HEK293 (cell line): ENCODE results near the gene MELTF.

Experiments
- CTCF ChIA-PET: fragments of 350-600 bp; formaldehyde crosslinking; extraction: SDS; loops from one replicate; lab custom pipeline; 2021; ENCODE audit warnings: antibody characterized with exemption; lab: Yijun Ruan, JAX
- POLR2A ChIA-PET: fragments of 300-600 bp; formaldehyde crosslinking; extraction: SDS; loops from one replicate; lab custom pipeline; 2020; ENCODE audit warnings: antibody characterized with exemption, inconsistent platforms; lab: Yijun Ruan, JAX
- H3K27ac ChIP-seq: fragments of 200-500 bp; sonication (Bioruptor generic); 2 replicates; pipeline ENCODE4 v1.5.1; 2014; ENCODE audit warnings: low read depth, low read length, control low read depth, inconsistent platforms; ENCODE audit errors: extremely low read depth
- H3K36me3 ChIP-seq, 2 experiments: fragments of 200-500 bp in 1 of 2; sonication (Bioruptor generic) in 1 of 2; 1 replicate in 1 of 2; 2 replicates in 1 of 2; pipeline ENCODE4 v1.5.1; 2014 to 2017; ENCODE audit warnings: inconsistent platforms in 2 of 2, low read length in 2 of 2; ENCODE audit not compliant: control insufficient read depth in 2 of 2, insufficient read depth in 1 of 2
- H3K4me1 ChIP-seq: fragments of 200-500 bp; sonication (Bioruptor generic); 2 replicates; pipeline ENCODE4 v1.5.1; 2014; ENCODE audit warnings: mild to moderate bottlenecking, low read length, inconsistent platforms; ENCODE audit not compliant: control insufficient read depth, insufficient read depth
- H3K4me3 ChIP-seq: 2 replicates; pipeline ENCODE4 v1.5.1; 2011; ENCODE audit warnings: low read depth, mild to moderate bottlenecking, control low read depth, low read length, moderate library complexity
- H3K9me3 ChIP-seq: fragments of 200-500 bp; sonication (Bioruptor generic); 2 replicates; pipeline ENCODE4 v1.5.1; 2014; ENCODE audit warnings: low read depth, low read length, inconsistent platforms; ENCODE audit not compliant: control insufficient read depth, insufficient read depth
- ATF2 ChIP-seq: fragments of 450-650 bp; formaldehyde crosslinking; IDR thresholded peaks from 2 replicates; pipeline ENCODE4 v1.5.1; 2016; ENCODE audit warnings: missing biosample characterization, missing genetic modification characterization, low read depth
- BCL11A ChIP-seq: fragments of 450-650 bp; formaldehyde crosslinking; IDR thresholded peaks from 2 replicates; pipeline ENCODE4 v1.5.1; 2016; ENCODE audit warnings: low read depth, missing biosample characterization, missing genetic modification characterization
- BCL11B ChIP-seq: fragments of 450-650 bp; formaldehyde crosslinking; IDR thresholded peaks from 2 replicates; pipeline ENCODE4 v1.5.1; 2016; ENCODE audit warnings: low read depth, missing biosample characterization, missing genetic modification characterization
- GFI1B ChIP-seq: fragments of 450-650 bp; formaldehyde crosslinking; IDR thresholded peaks from 2 replicates; pipeline ENCODE4 v1.5.1; 2016; ENCODE audit warnings: missing biosample characterization, missing genetic modification characterization
- GLIS1 ChIP-seq: fragments of 450-650 bp; formaldehyde crosslinking; IDR thresholded peaks from 2 replicates; pipeline ENCODE4 v1.5.1; 2016; ENCODE audit warnings: missing biosample characterization, missing genetic modification characterization
- HOXA7 ChIP-seq: sonication (generic); formaldehyde crosslinking; IDR thresholded peaks from 2 replicates; pipeline ENCODE4 v1.8.1; 2022; ENCODE audit warnings: missing genetic modification reagents, borderline replicate concordance
- HOXC10 ChIP-seq: sonication (generic); formaldehyde crosslinking; IDR thresholded peaks from 2 replicates; pipeline ENCODE4 v1.8.1; 2023; ENCODE audit warnings: mild to moderate bottlenecking, missing genetic modification reagents
- REST ChIP-seq: fragments of 450-650 bp; formaldehyde crosslinking; IDR thresholded peaks from 2 replicates; pipeline ENCODE4 v1.5.1; 2016; ENCODE audit warnings: missing biosample characterization, missing genetic modification characterization
- SCRT1 ChIP-seq: fragments of 450-650 bp; formaldehyde crosslinking; IDR thresholded peaks from 2 replicates; pipeline ENCODE4 v1.5.1; 2016; ENCODE audit warnings: missing biosample characterization, missing genetic modification characterization, borderline replicate concordance
- WT1 ChIP-seq: fragments of 450-650 bp; formaldehyde crosslinking; IDR thresholded peaks from 2 replicates; pipeline ENCODE4 v1.5.1; 2016; ENCODE audit warnings: missing biosample characterization, missing genetic modification characterization
- ZBTB7A ChIP-seq: fragments of 450-650 bp; formaldehyde crosslinking; IDR thresholded peaks from 2 replicates; pipeline ENCODE4 v1.5.1; 2016; ENCODE audit warnings: low read depth, missing biosample characterization, missing genetic modification characterization
- ZNF121 ChIP-seq: fragments of 450-650 bp; formaldehyde crosslinking; IDR thresholded peaks from 2 replicates; pipeline ENCODE4 v1.5.1; 2016; ENCODE audit warnings: missing biosample characterization, missing genetic modification characterization
- ZNF169 ChIP-seq: fragments of 450-650 bp; formaldehyde crosslinking; IDR thresholded peaks from 2 replicates; pipeline ENCODE4 v1.5.1; 2016; ENCODE audit warnings: missing biosample characterization, missing genetic modification characterization
- ZNF19 ChIP-seq: fragments of 450-650 bp; formaldehyde crosslinking; IDR thresholded peaks from 2 replicates; pipeline ENCODE4; 2016; ENCODE audit warnings: missing biosample characterization, missing genetic modification characterization, low read depth
- ZNF202 ChIP-seq: fragments of 450-650 bp; formaldehyde crosslinking; IDR thresholded peaks from 2 replicates; pipeline ENCODE4 v1.5.1; 2016; ENCODE audit warnings: missing biosample characterization, missing genetic modification characterization, borderline replicate concordance
- ZNF302 ChIP-seq: fragments of 450-650 bp; formaldehyde crosslinking; IDR thresholded peaks from 2 replicates; pipeline ENCODE4 v1.5.1; 2016; ENCODE audit warnings: missing biosample characterization, missing genetic modification characterization, low read depth
- ZNF341 ChIP-seq: fragments of 450-650 bp; formaldehyde crosslinking; IDR thresholded peaks from 2 replicates; pipeline ENCODE4; 2016; ENCODE audit warnings: low read depth, missing biosample characterization, missing genetic modification characterization
- ZNF350 ChIP-seq: fragments of 450-650 bp; formaldehyde crosslinking; IDR thresholded peaks from 2 replicates; pipeline ENCODE4 v1.5.0; 2017; ENCODE audit warnings: missing biosample characterization, mild to moderate bottlenecking, missing genetic modification characterization
- ZNF501 ChIP-seq: fragments of 450-650 bp; formaldehyde crosslinking; IDR thresholded peaks from 2 replicates; pipeline ENCODE4 v1.5.1; 2016; ENCODE audit warnings: missing biosample characterization, missing genetic modification characterization
- ZNF560 ChIP-seq: fragments of 450-650 bp; formaldehyde crosslinking; IDR thresholded peaks from 2 replicates; pipeline ENCODE4 v1.5.1; 2017; ENCODE audit warnings: missing biosample characterization, missing genetic modification characterization, borderline replicate concordance
- ZNF561 ChIP-seq: fragments of 450-650 bp; IDR thresholded peaks from 2 replicates; pipeline ENCODE4 v1.5.1; 2018; ENCODE audit warnings: missing biosample characterization, missing genetic modification characterization, borderline replicate concordance
- ZNF707 ChIP-seq: fragments of 450-650 bp; formaldehyde crosslinking; IDR thresholded peaks from 2 replicates; pipeline ENCODE4 v1.5.1; 2016; ENCODE audit warnings: missing biosample characterization, missing genetic modification characterization
- ZNF777 ChIP-seq: fragments of 450-650 bp; formaldehyde crosslinking; IDR thresholded peaks from 2 replicates; pipeline ENCODE4 v1.5.1; 2017; ENCODE audit warnings: missing biosample characterization, missing genetic modification characterization, borderline replicate concordance
- ZNF785 ChIP-seq: fragments of 450-650 bp; formaldehyde crosslinking; IDR thresholded peaks from 2 replicates; pipeline ENCODE4 v1.5.1; 2016; ENCODE audit warnings: missing biosample characterization, missing genetic modification characterization
- ZSCAN18 ChIP-seq: fragments of 450-650 bp; formaldehyde crosslinking; IDR thresholded peaks from 2 replicates; pipeline ENCODE4 v1.5.1; 2016; ENCODE audit warnings: missing biosample characterization, missing genetic modification characterization
- TF ChIP-seq, protein P1 (sequence below): fragments of 450-650 bp; formaldehyde crosslinking; IDR thresholded peaks from 2 replicates; pipeline ENCODE4 v1.5.1; 2016; ENCODE audit warnings: missing biosample characterization, missing genetic modification characterization
- TF ChIP-seq, protein P2 (sequence below): fragments of 450-650 bp; formaldehyde crosslinking; IDR thresholded peaks from 2 replicates; pipeline ENCODE4 v1.5.0; 2017; ENCODE audit warnings: missing biosample characterization, missing genetic modification characterization, borderline replicate concordance

The MELTF gene

DNA sequence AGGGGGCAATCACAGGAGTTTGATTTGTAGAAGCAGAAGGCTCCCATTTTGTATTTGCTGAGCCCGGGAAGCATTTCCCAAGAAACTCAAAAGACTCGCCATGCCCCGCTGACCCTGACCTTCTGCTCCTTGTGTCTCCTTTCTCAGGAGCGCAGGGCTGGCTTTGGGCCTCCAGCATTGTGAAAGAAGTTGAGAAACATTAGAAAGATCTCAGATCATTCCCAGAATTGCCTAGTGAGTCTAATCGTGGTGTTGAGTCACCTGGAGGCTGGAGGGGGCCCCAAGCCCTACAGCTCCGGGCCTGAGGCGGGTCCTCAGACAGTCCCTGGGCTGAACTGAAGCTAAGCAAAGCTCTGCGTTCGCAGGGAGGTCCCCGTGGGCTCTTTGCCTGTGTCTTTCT is 50.1 kb downstream of the MELTF start (continued):
- TF ChIP-seq, protein P1, sequence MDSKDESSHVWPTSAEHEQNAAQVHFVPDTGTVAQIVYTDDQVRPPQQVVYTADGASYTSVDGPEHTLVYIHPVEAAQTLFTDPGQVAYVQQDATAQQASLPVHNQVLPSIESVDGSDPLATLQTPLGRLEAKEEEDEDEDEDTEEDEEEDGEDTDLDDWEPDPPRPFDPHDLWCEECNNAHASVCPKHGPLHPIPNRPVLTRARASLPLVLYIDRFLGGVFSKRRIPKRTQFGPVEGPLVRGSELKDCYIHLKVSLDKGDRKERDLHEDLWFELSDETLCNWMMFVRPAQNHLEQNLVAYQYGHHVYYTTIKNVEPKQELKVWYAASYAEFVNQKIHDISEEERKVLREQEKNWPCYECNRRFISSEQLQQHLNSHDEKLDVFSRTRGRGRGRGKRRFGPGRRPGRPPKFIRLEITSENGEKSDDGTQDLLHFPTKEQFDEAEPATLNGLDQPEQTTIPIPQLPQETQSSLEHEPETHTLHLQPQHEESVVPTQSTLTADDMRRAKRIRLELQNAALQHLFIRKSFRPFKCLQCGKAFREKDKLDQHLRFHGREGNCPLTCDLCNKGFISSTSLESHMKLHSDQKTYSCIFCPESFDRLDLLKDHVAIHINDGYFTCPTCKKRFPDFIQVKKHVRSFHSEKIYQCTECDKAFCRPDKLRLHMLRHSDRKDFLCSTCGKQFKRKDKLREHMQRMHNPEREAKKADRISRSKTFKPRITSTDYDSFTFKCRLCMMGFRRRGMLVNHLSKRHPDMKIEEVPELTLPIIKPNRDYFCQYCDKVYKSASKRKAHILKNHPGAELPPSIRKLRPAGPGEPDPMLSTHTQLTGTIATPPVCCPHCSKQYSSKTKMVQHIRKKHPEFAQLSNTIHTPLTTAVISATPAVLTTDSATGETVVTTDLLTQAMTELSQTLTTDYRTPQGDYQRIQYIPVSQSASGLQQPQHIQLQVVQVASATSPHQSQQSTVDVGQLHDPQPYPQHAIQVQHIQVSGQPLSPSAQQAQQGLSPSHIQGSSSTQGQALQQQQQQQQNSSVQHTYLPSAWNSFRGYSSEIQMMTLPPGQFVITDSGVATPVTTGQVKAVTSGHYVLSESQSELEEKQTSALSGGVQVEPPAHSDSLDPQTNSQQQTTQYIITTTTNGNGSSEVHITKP (tag by site-specific recombination): no peak
- TF ChIP-seq BCL11A (tag by site-specific recombination) (no peak), ZNF121 (tag by site-specific recombination) (no peak), ZSCAN18 (tag by site-specific recombination) (no peak), ATF2 (tag by site-specific recombination) (no peak), ZNF169 (tag by site-specific recombination) (no peak), ZNF302 (no peak), ZNF19 (no peak), WT1 (no peak)
- TF ChIP-seq, protein P2, sequence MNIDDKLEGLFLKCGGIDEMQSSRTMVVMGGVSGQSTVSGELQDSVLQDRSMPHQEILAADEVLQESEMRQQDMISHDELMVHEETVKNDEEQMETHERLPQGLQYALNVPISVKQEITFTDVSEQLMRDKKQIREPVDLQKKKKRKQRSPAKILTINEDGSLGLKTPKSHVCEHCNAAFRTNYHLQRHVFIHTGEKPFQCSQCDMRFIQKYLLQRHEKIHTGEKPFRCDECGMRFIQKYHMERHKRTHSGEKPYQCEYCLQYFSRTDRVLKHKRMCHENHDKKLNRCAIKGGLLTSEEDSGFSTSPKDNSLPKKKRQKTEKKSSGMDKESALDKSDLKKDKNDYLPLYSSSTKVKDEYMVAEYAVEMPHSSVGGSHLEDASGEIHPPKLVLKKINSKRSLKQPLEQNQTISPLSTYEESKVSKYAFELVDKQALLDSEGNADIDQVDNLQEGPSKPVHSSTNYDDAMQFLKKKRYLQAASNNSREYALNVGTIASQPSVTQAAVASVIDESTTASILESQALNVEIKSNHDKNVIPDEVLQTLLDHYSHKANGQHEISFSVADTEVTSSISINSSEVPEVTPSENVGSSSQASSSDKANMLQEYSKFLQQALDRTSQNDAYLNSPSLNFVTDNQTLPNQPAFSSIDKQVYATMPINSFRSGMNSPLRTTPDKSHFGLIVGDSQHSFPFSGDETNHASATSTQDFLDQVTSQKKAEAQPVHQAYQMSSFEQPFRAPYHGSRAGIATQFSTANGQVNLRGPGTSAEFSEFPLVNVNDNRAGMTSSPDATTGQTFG (tag by site-specific recombination): no peak
- TF ChIP-seq, all 188 proteins: peak for 0

- ChIA-PET CTCF (no interaction called here), POLR2A (no interaction called here)
- no peaks in the 10 kb centered on the region for H3K9me3 ChIP-seq
- no peaks in the 10 kb centered on the region for H3K4me1 ChIP-seq
- H3K4me3 ChIP-seq: no peak overlapping the region
- H3K36me3 ChIP-seq: no peaks in the 10 kb centered on the region
- no peak overlapping the region for H3K27ac ChIP-seq
- no peak for TF ChIP-seq ZNF202
- no peak for TF ChIP-seq ZNF560 (tag by site-specific recombination)
- TF ChIP-seq ZBTB7A (tag by site-specific recombination): no peak
- TF ChIP-seq BCL11B (tag by site-specific recombination): no peak
- TF ChIP-seq ZNF561 (tag by site-specific recombination): no peak
- no peak for TF ChIP-seq SCRT1 (tag by site-specific recombination)
- no peak for TF ChIP-seq GFI1B (tag by site-specific recombination)
- TF ChIP-seq ZNF341 (tag by site-specific recombination): no peak
- no peak for TF ChIP-seq ZNF501 (tag by site-specific recombination)
- no peak for TF ChIP-seq HOXA7 (CRISPR knock-in tag)
- no peak for TF ChIP-seq ZNF785 (tag by site-specific recombination)
- TF ChIP-seq ZNF350 (tag by site-specific recombination): no peak
- TF ChIP-seq HOXC10 (CRISPR knock-in tag): no peak
- no peak for TF ChIP-seq ZNF707 (tag by site-specific recombination)
- TF ChIP-seq REST (tag by site-specific recombination): no peak
- TF ChIP-seq GLIS1 (tag by site-specific recombination): no peak
- TF ChIP-seq ZNF777: no peak
These were observed 52.7 kb downstream of the MELTF start for GRCh38 chr3:196976941-196977340.
